ENCODE results near the gene GALNT18. TPM values are rescaled to one million over a fixed set of nuclear protein-coding genes. Genes with fewer than 3 reads are reported as not detected.

Gene GALNT18
- total RNA-seq, 1 experiment from 2014 or later, result 25.3 TPM

DNA sequence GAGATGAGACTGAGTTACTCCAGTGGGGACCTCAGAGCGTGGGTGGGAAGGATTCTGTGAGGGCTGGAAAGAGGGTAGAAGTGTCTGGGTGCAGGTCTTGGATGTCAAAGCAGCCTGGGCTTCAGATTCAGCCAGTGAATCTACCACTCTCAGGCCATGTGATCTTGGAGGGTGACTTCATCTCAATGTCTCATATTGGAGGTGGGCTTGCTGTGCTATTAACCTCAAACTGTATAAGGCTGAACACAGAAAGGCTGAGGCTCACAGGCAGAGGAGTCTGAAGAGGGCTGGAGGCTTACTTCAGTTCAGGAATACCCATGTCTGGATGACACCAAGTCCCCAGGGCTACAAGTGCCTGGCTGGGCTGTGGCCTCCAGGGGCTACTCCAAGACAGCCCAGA lies 332.1 kb downstream of the GALNT18 start:
- Histone ChIP-seq H3K9me3 (no peaks in the 10 kb centered on the region), H3K4me3 (no peak overlapping the region), H3K36me3 (no peaks in the 10 kb centered on the region), H3K27me3 (no peaks in the 10 kb centered on the region)
- DNase-seq, result no peak

DNA sequence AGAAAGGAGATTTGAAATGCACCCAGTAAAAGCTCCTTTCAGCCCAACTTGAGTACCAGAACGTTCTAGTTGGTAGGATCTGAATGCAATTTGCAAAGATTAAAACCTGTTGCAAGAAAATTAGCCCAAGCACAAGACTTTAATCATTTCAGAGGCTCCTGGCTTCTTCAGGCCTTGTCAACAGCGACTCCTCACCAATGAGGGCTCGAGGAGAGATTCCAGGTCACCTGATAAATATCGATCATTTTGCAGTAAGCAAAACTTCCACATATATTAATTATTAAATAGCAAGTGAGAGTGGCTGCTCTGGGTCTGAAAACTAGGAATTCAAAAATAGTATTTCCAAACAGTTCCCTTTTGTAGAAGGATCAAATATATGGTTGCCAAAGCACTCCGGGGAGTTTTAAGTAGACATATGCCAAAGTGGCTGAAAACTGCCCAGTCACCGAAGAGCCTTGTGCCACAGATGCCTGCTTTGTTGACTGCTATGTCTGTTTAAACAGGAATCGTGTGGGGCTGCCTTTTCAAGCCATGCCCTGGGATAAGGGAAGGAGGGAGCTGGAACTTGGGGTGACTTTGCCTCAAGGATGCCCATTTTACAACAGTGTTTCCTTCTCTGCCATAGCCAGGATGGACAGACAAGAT lies 332.7 kb downstream of the GALNT18 start:
- Histone ChIP-seq H3K36me3 (no peaks in the 10 kb centered on the region), H3K9me3 (no peaks in the 10 kb centered on the region), H3K4me3 (no peak overlapping the region), H3K27me3 (no peaks in the 10 kb centered on the region)
- no peak for DNase-seq

GRCh38 chr11:11284481-11284880 lies 337.3 kb downstream of the GALNT18 start:
- Histone ChIP-seq H3K27me3 (no peaks in the 10 kb centered on the region), H3K9me3 (no peaks in the 10 kb centered on the region), H3K4me3 (no peak overlapping the region), H3K36me3 (no peaks in the 10 kb centered on the region; the same call in 1 of the 2 replicates)
- DNase-seq, result no peak

GRCh38 chr11:11281626-11282025 lies 340.2 kb downstream of the GALNT18 start:
- DNase-seq, result no peak
- H3K36me3 ChIP-seq, result no peaks in the 10 kb centered on the region; the same call in 1 of the 2 replicates
- H3K4me3 ChIP-seq, result no peak overlapping the region
- no peaks in the 10 kb centered on the region for H3K9me3 ChIP-seq
- H3K27me3 ChIP-seq, result no peaks in the 10 kb centered on the region

- H3K27me3 ChIP-seq, result no peaks in the 10 kb centered on the region
- no peaks in the 10 kb centered on the region; the same call in 1 of the 2 replicates for H3K36me3 ChIP-seq
- no peaks in the 10 kb centered on the region for H3K9me3 ChIP-seq
- no peak overlapping the region for H3K4me3 ChIP-seq
- no peak for DNase-seq
Observed at GRCh38 chr11:11280826-11281225, 341.0 kb downstream of the GALNT18 start.

DNA sequence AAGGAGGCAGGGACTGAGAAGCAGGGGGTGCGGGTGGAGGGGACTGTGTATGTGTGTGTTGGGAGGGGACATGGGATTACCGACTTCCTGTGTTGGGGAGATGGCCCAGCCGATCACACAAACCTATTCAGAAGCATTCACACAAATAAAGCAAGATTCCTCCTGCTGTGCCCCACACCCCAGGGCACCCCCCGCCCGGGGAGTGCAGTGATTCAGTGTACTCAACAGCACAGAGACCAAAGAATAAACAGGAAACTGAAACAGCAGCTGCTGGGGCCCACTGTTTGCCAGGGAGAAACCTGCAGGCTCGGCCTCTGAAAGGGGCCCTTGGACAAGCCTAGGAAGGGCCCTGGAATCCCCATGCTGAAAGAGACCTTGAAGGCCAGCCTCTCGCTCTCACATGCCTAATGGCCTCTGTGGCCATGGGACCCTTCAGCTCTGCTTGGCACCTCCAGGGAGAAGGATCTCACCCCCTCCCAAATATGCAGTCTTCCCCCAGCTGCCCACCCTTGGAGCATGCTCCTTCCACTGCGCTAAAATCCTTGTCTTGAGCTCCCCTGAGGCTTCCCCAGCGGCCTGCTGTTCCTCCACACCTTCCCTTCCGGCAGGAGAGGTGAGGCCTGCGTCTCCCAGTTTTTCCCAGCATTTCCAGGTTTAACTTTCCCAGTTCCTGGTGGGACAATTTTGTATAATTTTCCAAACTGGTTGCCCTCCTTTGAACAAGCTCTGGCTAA lies 341.7 kb downstream of the GALNT18 start:
- Histone ChIP-seq H3K4me3 (no peak overlapping the region), H3K36me3 (no peaks in the 10 kb centered on the region; the same call in 1 of the 2 replicates), H3K27me3 (no peaks in the 10 kb centered on the region), H3K9me3 (no peaks in the 10 kb centered on the region)
- peak; percentile 80 for DNase-seq

DNA sequence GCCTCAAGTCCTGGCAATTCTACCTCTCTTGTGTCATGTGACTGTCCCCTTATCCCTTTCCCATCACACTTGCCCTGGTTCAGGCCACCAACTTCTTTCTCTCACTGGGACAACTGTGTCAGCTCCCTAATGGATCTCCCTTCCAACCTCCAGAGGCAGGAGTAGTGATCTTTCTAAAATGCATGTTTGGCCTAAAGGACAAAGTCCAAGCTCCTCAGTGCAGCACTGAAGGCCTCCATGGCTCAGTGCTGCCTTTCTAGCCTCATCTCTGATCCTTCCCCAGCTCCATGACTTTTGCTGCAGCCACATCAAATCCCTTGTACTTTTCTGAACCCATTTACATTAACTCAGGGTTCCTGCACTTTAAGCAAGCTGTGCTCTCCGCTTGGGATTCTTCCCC lies 349.6 kb downstream of the GALNT18 start:
- DNase-seq, result no peak
- H3K4me3 ChIP-seq, result no peak overlapping the region
- no peaks in the 10 kb centered on the region for H3K27me3 ChIP-seq
- no peaks in the 10 kb centered on the region for H3K36me3 ChIP-seq
- no peaks in the 10 kb centered on the region for H3K9me3 ChIP-seq

DNA sequence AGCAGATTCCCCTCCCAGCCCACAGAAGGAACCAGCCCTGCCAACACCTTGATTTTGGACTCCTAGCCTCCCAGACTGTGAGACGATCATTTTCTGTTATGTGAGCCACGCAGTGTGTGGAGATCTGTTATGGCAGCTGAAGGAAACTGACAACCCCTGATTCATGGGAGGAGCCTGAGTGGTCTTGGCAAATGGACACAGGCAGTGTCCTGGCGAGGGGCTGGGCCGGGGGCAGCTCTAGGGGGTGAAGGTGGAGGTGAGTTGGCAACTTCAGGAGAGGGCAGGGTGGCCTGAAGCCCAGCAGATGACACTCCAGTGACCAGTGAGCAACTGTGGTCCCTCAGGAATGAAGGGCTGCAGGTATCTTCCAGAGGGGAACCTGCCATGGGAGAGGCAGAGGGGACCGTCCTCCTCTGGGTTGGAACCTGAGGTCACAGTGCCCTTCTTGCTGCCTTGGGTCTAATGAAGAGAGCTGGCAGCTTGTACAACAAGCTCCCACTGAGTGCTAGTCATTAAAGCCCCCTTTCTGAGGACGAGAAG lies 351.5 kb downstream of the GALNT18 start:
- Histone ChIP-seq H3K27me3 (no peaks in the 10 kb centered on the region), H3K4me3 (no peak overlapping the region), H3K36me3 (no peaks in the 10 kb centered on the region), H3K9me3 (no peaks in the 10 kb centered on the region)
- no peak for DNase-seq

DNA sequence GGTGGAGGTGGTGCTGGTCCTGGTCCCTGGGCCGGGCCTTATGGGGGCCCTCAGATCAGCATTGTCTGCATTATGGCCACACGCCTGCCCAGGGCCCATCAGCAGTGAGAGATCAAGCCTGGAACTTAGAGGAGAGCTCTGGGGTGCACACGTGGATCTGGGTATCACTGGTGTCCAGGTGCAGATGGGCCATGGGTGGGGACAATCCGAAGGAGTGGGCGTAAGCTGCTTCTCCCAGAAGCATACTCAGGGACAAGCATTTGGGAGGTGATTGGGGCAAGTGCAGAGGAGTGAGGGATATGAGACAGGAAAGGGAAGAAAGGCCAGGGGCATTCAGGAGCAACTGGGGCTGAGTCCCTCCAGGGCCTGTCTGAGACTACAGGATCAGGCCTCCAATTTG lies 353.1 kb downstream of the GALNT18 start:
- Histone ChIP-seq H3K9me3 (no peaks in the 10 kb centered on the region), H3K4me3 (no peak overlapping the region), H3K27me3 (no peaks in the 10 kb centered on the region), H3K36me3 (no peaks in the 10 kb centered on the region)
- no peak for DNase-seq

DNA sequence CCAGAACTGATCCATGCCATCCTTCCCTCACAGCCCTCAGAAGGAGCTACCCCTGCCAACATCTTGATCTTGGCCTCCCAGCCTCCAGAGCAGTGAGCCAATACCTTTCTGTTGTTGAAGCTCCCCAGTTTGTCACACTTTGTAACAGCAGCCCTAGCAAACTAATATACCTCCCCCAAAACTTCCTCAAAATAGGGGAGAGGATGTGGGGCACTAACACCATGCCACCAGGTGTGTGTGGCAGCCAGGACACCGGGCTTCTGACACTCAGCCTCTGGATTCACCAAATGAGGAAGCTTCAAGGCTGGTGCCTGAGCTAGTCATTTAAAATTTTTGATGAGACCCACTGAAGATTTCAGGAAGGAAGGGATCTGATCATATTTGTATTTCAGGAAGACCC lies 353.7 kb downstream of the GALNT18 start:
- H3K36me3 ChIP-seq, result no peaks in the 10 kb centered on the region
- no peaks in the 10 kb centered on the region for H3K9me3 ChIP-seq
- H3K27me3 ChIP-seq, result no peaks in the 10 kb centered on the region
- H3K4me3 ChIP-seq, result no peak overlapping the region
- DNase-seq, result no peak

GRCh38 chr11:11267312-11267711 lies 354.5 kb downstream of the GALNT18 start:
- Histone ChIP-seq H3K9me3 (no peaks in the 10 kb centered on the region), H3K27me3 (no peaks in the 10 kb centered on the region), H3K36me3 (no peaks in the 10 kb centered on the region), H3K4me3 (no peak overlapping the region)
- DNase-seq, result no peak

DNA sequence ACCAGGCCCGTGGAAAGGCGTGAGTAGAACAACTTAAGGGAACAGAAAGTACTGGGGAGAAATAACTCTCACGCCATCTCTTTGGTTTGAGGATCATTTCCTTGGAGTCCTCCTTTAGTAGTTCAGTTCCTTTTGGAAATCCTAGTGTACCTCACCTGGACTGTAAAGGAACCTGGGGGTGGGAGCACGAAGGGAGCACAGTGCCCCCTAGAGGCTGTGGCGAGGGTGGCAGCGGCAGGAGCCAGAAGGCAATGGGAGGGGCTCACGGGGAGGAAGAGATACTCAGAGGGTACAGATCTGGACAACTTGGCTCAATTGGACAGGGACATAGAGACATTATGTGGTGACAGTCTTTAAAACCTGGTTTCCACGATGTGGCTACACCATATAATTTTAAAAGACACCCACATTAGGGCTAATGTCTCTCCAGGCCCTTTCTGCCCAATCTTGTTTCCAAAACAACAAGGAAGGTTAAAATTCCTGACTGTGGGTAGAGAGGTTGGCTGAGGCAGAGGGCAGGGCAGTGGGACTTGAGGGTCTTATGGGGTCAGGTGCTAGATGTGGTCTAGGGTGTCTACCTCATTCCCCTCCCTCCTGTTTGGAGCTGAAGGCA lies 355.7 kb downstream of the GALNT18 start:
- DNase-seq, result peak; percentile 32
- Histone ChIP-seq H3K27me3 (no peaks in the 10 kb centered on the region), H3K36me3 (no peaks in the 10 kb centered on the region), H3K9me3 (no peaks in the 10 kb centered on the region), H3K4me3 (no peak overlapping the region)

DNA sequence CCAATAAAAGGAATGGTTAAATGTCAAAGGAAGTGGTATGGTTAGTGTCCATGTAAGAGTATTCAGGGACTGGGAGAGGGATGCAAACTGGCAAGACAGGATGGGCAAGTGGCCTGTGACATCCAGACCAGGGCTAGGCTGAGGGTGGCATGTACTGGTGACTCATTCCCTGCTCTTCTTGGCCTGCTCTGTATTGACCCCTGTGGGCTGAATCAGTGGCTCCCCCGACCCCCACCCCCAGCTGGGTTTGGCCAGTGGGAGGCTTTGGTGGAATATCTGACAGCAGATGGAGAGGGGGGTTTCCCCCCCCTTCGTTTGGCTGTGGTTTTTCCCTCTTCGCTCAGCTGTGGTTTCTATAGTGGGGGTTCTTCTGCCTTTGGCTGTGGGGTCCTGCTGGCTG lies 356.5 kb downstream of the GALNT18 start:
- no peaks in the 10 kb centered on the region for H3K9me3 ChIP-seq
- DNase-seq, result no peak
- no peak overlapping the region for H3K4me3 ChIP-seq
- no peaks in the 10 kb centered on the region for H3K27me3 ChIP-seq
- no peaks in the 10 kb centered on the region for H3K36me3 ChIP-seq

DNA sequence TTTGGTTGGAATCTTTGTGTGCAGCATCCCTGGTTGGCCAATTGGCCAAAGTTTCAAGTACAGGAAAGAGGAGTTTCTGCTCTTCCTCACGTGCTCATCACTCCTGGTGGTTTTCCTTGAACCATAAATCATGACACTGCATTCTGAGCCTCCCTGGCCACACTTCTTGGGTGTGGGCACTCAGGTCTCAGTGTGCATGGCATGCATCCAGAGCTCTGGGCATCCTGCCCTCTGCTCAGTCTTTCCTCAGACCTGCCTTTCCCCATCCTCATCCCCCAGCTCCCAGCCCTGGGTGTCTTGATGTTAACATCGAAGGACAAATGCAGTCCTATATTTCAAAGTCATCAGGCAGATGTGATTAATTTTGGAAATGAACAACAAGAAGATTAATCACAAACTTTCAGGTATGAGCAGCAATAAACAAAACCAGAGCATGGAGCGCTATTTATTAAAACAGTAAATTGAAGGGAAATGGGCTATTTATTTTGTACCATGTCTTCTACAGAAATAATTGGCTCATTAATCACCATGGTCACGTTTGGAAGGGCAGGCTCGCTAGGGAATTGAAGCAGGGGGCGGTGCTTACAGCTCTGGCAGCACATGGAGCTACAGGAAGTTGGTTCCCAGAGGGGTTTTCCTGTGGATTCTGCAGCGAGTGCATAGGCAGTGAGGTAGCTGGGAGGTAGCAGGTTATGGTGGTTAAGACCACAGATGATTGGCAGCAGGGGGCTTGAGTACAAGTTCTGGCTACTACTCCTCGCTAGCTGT lies 358.4 kb downstream of the GALNT18 start:
- Histone ChIP-seq H3K9me3 (no peaks in the 10 kb centered on the region), H3K27me3 (no peaks in the 10 kb centered on the region), H3K4me3 (no peak overlapping the region), H3K36me3 (no peaks in the 10 kb centered on the region)
- DNase-seq, result peak; percentile 34

DNA sequence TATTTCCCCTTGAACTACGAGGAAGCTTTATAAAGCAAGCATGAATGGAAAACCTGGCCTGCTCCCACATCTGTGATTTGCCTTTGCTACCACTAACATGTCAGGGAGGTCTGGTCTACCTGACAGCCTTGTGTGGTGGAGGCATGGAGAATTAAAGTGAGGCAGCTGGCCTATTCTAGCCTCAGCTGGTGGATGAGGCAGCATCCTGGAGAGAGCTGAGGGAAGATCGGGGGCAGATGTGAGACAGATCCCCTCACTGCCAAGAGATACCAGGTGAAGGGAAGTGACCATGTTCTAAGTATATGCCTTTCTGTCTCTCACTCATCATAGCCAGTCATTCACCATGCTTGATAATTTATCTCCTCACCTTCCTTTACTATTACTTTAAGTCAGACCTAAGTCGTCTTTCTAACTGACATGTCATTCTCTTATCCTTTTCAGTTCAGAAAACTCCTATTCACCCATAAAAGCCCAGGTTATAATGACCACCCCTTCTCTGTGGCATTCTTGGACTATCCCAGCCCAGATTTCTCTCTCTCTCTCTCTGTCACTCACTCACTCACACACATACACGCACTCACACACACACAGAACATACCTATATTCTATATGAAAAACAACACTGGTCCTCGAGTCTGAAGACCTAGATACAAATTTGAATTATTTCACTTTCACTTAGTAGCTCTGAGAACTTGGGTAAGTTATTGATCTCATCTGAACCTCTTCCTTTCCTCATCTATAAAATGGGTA lies 359.5 kb downstream of the GALNT18 start:
- H3K27me3 ChIP-seq, result no peaks in the 10 kb centered on the region
- H3K4me3 ChIP-seq, result no peak overlapping the region
- H3K36me3 ChIP-seq, result no peaks in the 10 kb centered on the region
- DNase-seq, result no peak
- no peaks in the 10 kb centered on the region for H3K9me3 ChIP-seq

GRCh38 chr11:11261629-11262028 lies 360.2 kb downstream of the GALNT18 start:
- DNase-seq, result no peak
- no peaks in the 10 kb centered on the region for H3K36me3 ChIP-seq
- no peaks in the 10 kb centered on the region for H3K9me3 ChIP-seq
- no peak overlapping the region for H3K4me3 ChIP-seq
- H3K27me3 ChIP-seq, result no peaks in the 10 kb centered on the region

Data from MG63 (cell line).